ENCODE measurements around the gene ASB13.

DNA sequence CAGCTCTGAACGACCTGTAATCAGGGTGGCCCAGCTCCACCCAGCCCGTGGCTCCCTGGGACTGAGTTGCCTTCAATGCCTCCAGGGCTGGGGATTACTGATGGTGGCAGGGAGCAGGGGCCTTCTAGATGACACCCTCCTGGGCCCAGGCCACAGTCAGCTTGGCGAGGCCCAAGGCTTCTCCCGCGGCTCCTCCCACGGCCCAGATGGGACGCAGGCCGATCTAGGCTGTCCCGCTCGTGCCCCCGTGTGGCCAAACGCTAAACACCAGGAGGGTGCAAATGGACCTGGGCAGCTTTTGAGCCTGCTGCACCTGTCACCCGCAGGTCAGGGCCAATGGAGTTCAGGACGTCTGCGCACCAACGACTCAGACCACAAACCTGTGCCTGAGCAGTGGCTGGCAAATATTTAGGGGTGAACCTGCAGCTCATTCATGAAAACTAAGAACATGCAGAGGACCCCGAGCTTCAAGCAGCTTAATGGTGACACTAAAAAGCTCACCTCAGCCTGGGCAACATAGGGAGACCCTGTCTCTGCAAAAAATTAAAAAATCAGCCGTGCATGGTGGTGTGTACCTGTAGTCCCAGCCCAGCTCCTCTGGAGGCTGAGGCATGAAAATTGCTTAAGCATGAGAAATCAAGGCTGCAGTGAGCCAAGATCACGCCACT is 43.2 kb downstream of the ASB13 start:
- TF ChIP-seq POLR2AphosphoS5 (IDR thresholded peaks at IDR 0.05) (peak; percentile 14 to 80 (median 14)), POLR2A (IDR thresholded peaks at IDR 0.05) (no peak), EP300 (IDR thresholded peaks at IDR 0.05) (no peak)
- TF ChIP-seq, protein P1, sequence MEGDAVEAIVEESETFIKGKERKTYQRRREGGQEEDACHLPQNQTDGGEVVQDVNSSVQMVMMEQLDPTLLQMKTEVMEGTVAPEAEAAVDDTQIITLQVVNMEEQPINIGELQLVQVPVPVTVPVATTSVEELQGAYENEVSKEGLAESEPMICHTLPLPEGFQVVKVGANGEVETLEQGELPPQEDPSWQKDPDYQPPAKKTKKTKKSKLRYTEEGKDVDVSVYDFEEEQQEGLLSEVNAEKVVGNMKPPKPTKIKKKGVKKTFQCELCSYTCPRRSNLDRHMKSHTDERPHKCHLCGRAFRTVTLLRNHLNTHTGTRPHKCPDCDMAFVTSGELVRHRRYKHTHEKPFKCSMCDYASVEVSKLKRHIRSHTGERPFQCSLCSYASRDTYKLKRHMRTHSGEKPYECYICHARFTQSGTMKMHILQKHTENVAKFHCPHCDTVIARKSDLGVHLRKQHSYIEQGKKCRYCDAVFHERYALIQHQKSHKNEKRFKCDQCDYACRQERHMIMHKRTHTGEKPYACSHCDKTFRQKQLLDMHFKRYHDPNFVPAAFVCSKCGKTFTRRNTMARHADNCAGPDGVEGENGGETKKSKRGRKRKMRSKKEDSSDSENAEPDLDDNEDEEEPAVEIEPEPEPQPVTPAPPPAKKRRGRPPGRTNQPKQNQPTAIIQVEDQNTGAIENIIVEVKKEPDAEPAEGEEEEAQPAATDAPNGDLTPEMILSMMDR (IDR thresholded peaks at IDR 0.05), result peak in 5 of 7 experiments; percentile 83 to 94 (median 85)

Measured in stomach (tissue), 4 donors.